ENCODE data around the gene DIP2B.
"Not testable (repeated sequence)": the region's sequence is repeated elsewhere in the genome, so short reads cannot be mapped to it uniquely, and the experiment has no call there.

The DIP2B gene

DNA sequence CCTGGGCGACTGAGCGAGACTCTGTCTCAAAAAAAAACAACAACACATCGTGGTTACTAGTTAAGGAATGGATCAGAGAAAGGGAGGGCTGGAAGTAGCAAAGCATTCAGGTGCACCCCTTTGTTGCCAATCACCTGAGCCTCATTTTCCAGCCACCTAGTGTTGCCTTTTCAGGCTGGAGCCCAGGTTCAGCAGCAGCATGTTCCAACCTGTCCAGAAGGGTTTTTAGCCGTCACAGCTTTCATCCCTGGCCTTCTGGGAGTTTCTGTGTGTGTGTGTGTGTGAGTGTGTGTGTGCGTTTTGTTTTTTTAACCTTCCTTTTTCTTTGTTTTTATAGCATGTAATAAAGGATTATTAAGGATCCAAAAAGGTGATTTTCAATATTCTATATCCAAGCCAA lies 138.0 kb downstream of the DIP2B start:
- DNase-seq, result no peak
- intact Hi-C loops (cut with DNase I), result no loop called here

DNA sequence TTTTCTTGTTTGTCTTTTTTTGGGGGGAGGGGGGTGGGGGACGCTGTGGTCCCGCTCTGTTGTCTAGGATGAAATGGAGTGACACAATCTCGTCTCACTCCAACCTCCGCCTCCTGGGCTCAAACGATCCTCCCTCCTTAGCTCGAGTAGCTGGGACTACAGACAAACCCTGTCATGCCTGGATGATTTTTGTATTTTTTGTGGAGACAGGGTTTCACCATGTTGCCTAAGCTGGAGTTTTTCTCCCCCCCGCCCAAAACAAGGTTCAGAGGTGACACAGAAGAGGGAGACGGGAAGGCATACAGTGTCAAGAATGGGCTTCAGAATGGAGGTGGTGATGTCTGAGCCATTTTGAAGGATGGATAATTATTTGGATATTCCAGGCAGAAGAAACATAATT lies 142.2 kb downstream of the DIP2B start:
- no peak for DNase-seq
- intact Hi-C loops (cut with DNase I), result no loop called here

DNA sequence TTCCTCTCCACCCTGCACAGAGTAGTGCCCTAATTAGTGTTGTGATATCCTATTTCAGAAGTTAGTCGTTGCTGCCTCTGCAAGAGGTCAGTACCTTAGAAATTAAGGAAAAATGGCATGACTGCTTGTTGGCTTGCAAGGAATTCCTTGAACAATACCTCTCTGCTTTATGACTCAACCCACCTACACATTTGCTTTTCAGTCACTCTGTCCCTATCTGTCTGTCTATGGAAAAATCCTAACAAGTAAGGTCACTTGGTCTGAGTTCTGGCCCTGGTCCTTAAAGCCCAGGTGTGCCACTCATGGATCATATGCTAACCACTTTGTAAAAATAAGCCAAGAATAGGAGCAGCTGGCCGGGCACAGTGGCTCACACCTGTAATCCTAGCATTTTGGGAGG lies 142.7 kb downstream of the DIP2B start:
- intact Hi-C loops (cut with DNase I), result no loop called here
- DNase-seq, result no peak

DNA sequence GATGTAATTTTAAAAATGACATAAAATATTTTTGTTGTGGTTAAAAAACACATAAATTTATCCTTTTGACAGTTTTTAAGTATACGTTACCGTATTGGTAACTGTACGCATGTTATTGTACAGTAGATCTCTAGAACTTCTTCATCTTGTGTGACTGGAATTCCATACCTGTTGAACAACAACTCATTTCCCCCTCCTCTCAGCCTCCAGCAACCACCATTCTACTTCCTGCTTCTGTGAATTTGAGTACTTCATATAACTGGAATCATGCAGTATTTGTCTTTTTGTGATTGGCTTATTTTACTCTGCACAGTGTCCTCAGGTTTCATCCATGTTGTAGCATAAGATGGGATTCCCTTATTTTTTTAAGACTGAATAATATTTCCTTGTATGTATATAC lies 145.5 kb downstream of the DIP2B start:
- intact Hi-C loops (cut with DNase I), result no loop called here
- no peak for DNase-seq

DNA sequence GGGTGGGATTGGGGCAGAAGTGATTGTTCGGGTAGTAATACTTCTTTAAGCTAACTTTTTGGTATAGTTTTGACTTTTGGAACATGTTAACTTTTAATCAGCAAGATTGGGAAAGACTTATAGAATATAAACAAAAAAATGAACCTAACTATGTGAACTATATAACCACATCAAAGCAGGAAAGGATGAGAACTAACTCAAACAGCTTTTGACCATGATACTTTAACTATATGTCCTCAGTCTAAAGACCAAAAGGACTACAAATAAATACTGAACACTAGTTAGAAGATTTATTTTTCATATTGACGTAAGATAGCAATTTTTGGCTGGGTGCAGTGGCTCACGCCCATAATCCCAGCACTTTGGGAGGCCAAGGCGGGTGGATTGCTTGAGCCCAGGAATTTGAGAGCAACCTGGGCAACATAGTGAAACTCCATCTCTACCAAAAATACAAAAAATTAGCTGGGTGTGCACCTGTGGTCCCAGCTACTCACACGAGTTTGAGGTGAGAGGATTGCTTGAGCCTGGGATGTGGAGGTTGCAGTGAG lies 150.7 kb downstream of the DIP2B start:
- no peak for DNase-seq
- intact Hi-C loops (cut with DNase I), result no loop called here

DNA sequence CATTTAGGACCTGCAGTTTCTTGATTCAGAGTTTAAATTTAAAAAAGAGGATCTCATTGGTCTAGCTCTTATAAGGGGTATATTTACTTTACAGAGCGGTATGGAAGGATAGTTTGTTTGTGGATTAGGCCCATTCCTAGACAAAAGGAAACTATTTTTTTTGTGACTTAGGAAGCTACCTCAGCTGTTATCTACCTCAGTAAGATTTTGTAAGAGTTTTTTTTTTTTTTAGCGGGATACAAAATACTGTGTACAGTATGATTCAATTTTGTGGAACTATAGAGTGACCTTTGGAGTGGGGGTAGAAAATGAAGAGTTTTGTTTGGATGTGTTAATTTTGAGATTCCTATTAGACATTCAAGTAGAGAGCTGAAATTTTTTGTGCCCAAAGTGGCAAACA lies 154.5 kb downstream of the DIP2B start:
- intact Hi-C loops (cut with DNase I), result no loop called here
- no peak for DNase-seq

DNA sequence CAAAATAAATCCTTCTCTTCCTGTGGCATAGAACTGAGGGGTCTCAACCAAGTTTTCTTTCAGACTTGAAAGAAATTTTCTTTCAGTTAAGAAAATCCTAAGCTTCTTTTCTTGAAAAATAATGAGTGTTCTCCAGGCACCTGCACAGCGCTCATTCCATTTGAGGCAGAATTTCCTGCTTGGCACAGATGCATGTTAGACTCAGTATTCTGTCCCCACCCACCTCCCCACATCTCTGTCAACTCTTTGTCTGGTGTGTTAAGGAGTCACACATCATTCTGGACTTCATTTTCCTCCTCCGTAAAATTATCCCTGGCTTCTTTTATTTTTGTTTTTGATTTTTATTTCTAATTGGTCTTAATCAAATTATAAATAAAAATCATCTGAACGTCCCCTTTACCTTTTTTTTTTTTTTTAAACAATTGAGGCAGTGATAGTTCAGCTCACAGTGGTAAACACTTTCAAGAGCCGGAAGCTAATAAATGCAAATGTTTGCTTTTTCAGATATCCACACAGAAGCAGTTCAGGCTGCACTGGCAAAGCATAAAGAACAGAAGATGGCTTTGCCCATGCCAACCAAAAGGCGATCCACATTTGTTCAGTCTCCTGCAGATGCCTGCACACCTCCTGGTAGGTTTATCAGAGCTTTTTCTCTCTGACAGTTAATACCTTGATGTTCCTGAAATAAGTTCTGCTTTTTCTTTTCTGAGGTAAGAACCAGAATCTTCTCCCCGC lies 155.1 kb downstream of the DIP2B start:
- intact Hi-C loops (cut with DNase I), result no loop called here
- peak in 4 of 42 donors; percentile 26 to 68 (median 44) for DNase-seq

DNA sequence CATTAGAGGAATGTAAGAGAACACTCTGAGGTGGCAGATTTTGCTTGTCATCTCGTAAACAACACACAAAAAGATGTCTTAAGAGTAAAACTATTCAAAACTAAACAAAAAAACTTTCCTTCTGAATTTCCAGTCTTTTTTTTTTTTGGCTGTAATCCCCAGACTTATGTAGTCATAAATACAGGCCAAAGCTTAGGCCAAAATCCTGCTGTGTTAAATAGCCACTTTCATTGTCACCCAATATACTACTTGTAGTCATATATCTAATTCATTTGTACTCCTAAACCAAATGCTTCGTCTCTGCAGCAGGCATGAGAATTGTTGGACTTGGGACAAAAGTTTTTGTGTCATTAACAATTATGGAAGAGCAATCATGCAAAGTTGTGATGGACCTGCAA lies 155.6 kb downstream of the DIP2B start:
- intact Hi-C loops (cut with DNase I), result no loop called here
- no peak for DNase-seq

DNA sequence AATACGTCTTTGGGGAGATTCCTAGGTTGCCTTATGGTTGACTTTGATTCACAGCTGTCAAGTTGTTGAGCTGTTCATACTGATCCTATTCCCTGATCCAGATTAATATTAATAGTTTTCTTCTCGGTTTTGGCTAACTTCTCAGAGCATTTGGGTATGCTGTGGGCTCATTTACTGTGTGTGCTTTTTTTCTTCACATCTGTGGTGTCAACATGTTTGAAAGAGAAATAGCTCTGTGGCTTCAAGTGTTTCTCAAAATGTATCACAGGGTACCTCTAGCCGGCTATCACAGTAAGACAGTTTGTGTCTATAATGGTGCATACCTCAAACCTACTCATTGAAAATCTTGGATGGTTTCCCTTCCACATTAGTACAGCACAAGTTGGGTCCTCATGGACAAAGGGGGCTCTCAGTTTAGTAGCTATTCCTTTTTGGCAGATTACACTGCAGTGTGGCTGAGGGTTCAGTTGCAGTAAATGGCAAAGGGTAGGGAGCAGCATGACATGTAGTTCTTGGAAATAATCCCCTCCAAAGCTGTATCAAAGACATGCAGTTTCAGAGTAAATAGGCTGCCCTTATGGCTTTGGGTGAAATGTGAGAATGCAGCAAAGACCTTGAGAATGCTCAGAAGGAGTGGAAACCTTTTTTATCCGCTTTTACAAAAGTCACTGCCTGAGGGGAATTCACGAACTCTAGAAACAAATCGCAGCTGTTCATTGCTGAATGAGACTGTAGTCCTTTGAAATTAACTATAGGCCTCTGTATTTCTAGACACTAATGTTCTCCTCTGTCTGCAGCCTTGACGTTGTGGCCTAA lies 156.7 kb downstream of the DIP2B start:
- intact Hi-C loops (cut with DNase I), result no loop called here
- DNase-seq, result peak in 1 of 42 donors; percentile 38

DNA sequence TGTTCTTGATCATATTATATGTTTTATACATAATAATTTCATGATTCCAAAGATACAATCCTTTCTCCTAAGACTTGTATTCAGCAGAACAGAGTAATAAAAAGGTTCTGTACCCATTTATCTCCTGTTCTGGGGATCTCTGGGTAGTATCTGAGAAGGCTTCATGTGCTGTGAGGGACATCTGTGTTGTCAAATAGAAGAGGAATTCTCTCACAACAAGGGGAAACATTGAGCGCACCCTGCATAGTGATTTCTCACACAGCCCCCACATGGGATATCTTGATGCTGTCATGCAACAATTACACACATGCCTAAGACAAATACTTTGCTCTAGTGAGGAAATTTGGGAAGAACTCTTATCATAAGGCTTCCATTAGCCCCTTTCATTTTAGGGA lies 157.3 kb downstream of the DIP2B start:
- no peak for DNase-seq

DNA sequence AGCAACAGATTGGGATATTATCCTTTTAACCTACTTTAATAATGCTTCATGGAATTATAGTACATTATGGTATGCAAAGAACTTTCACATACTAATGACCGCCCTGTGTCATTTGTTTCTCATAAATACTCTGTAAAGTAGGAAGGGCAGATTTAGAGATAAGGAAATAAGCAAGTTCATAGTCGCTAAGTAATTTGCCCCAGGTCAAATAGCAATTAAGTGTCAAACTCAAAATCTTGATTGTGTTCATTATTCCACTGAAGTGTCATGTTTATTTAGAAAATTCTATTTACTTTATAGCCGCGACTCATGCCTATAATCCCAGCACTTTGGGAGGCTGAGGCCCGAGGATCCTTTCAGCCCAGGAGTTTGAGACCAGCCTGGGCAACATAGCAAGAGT lies 160.4 kb downstream of the DIP2B start:
- no peak for DNase-seq
- intact Hi-C loops (cut with DNase I), result no loop called here

More for the DNA sequence above, 157.3 kb downstream of the DIP2B start:
- intact Hi-C loops (cut with DNase I), result no loop called here

DNA sequence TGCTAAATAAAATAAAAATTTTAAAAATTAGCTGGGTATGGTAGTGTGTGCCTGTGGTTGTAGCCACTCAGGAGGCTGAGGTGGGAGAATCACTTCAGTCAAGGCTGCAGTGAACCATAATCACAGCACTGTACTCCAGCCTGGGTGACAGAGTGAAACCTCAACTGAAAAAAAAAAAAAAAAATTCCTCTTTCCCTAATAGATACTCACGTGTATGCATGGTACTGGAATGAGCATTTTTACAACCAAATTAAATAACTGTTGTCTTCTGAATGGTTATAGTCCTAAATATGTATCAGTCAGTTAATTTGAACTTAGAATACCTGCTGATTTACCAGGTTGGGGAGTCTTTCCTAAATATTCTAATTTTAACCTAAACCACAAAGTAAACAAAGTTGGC lies 160.8 kb downstream of the DIP2B start:
- no peak for DNase-seq
- intact Hi-C loops (cut with DNase I), result no loop called here

DNA sequence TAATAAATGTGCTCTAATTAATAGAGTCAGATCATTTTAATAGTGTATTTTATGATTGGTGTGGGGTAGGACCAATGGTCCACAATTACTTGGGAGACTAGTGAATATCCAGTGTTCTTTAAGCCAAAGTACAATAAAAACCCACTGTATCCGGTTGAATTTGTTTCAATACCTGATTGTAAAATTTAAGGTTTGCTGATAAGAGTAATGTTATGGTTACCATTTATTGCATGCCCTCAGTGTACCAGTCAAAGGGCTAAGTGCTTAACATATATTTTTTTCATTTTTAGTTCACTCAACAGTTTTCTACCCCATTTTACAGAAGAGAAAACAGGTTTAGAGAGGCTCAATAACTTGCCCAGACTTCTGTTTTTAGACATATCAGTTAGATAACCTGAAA lies 161.2 kb downstream of the DIP2B start:
- intact Hi-C loops (cut with DNase I), result no loop called here
- DNase-seq, result no peak

DNA sequence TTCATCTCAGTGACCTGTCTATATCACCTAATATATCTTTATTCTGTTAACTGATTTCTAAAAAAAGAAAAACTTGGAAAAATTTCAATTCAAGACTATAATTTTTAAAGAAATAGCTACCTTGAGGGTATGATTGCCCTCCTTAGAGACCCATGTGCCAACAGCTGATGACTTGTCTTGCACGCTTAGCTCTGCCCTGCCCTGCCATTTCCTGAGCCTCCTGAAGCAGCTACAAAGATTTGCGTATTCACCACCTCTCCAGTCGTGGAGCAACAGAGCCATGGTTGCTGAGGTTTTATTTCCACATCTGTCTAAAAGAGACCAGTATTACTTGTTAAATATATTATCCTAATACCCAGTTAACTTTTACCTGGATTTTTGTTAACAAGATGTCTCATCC lies 167.4 kb downstream of the DIP2B start:
- intact Hi-C loops (cut with DNase I), result no loop called here

DNA sequence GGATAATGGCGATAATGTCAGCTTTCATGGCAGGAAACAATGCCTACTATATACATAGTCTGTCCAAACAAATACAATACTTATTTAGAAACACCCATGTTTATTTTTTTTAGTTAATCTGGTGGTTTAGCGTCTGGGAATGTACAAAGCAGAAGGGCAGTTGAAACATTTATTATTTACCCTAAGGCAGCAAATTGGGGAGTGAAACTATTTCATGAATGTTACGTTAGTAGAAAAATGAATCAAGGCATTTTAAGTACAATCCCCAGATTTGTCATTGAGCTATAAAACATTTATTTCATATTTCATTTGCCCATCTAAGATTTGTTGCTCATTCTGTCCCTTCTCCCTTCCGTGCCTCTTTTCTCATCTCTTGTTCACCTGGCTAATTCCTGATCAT lies 172.0 kb downstream of the DIP2B start:
- DNase-seq, result no peak
- intact Hi-C loops (cut with DNase I), result no loop called here

More for the DNA sequence above, 167.4 kb downstream of the DIP2B start:
- DNase-seq, result no peak

DNA sequence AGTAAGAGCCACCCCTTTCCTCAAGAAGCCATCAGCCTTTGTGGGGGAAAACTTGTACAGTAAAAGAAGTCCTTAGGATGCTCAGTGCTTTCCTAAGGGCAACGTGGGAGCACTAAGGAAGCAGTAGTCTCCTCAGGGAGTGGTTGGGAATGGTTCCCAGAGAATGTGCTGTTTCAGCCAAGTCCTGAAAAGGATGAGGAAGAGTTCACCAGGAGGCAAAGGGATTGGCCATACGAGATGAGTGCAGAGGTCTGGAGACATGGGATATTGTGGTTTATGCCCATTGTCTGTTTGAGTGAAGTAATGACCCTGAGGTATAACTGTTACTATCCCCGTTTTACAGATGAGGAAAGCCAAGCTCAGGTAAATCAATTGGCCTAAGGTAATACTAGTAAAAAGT lies 173.1 kb downstream of the DIP2B start:
- DNase-seq, result no peak
- intact Hi-C loops (cut with DNase I), result no loop called here

DNA sequence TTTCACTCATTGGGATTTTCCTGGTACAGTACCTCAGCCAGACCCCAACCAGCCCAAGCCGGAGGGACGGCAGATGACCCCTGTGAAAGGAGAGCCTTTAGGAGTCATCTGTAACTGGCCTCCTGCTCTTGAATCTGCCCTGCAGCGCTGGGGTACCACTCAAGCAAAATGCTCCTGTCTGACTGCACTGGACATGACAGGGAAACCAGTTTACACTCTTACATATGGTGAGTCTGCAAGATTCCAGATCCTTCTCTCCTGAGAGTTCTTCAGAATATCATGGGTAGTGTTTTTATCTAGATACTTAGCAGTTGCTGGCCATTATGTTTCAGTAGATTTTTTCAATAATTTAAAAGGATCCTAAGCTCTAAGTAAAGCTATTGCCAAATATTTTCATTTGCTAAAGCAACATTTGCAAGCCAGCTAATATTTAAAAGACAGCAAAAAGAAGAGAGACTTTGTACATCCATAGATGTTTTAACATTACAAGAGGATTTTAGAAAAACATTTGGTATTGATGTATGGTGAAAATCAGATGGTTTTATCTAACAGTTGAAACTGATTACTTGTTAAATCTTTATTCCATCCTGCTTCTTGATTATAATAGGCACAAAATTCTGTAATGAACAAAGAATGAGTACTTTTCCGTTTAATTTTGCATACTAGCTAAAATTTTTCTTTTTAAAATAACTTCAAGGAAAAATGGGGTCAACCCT lies 174.0 kb downstream of the DIP2B start:
- intact Hi-C loops (cut with DNase I), result no loop called here
- no peak for DNase-seq

DNA sequence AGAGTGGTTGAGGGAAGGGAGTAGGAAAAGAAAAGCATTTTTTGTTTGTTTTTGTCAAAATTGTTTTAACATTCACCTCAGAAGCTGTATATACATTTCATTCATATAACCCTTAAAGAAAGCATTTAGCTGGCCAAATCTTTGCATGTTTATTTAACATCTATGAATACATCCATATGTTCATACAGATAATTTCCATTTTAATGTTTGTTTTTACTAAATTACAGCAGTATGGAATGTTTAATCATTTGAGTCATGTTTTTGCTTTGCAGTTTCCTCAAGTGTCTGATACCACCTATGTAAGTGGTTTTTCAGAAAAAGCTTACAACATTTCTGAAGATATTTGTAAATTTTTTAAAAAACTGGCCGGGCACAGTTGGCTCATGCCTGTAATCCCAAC lies 174.8 kb downstream of the DIP2B start:
- intact Hi-C loops (cut with DNase I), result no loop called here

DNA sequence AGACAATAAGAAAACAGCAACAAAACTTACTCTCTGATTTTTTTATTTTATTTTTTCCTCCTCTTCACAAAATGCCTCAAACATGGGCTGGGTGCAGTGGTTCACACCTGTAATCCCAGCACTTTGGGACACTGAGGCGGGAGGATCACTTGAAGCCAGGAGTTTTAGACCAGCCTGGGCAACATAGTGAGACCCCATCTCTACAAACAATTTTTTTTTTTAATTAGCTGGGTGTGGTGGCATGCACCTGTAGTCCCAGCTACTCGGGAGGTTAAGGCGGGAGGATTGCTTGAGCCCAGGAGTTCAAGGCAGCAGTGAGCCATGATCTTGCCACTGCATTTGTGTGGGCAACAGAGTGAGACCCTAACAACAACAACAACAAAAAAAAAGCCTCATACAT lies 176.3 kb downstream of the DIP2B start:
- intact Hi-C loops (cut with DNase I); DNase-seq: not testable (repeated sequence)

More for the DNA sequence above, 174.8 kb downstream of the DIP2B start:
- no peak for DNase-seq

DNA sequence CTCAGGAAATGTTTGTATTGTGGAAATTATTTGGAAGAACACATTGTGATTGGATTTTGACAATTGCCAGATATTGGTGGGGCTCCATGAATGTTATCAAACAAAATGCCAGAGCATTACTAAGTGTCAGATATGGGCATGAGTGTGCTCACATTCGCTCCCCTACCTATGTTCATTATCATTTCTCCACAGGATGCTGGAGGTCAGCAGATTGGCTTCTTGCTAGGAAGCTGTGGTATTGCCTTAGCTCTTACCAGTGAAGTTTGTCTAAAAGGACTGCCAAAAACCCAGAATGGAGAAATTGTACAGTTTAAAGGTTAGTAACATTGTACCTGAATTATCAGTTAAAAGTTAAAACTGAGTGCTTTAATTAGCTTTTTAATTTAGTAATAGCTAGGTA lies 180.9 kb downstream of the DIP2B start:
- intact Hi-C loops (cut with DNase I), result no loop called here

More for the DNA sequence above, 180.9 kb downstream of the DIP2B start:
- no peak for DNase-seq

All from head of caudate nucleus (tissue), 42 donors.